Measurements from ENCODE around the gene TOX3. TPM values are rescaled to one million over a fixed set of nuclear protein-coding genes. Genes with fewer than 3 reads are reported as not detected.

TOX3 gene
- total RNA-seq, 2 donors from 2014 or later = 4.8 to 8.5 TPM

DNA sequence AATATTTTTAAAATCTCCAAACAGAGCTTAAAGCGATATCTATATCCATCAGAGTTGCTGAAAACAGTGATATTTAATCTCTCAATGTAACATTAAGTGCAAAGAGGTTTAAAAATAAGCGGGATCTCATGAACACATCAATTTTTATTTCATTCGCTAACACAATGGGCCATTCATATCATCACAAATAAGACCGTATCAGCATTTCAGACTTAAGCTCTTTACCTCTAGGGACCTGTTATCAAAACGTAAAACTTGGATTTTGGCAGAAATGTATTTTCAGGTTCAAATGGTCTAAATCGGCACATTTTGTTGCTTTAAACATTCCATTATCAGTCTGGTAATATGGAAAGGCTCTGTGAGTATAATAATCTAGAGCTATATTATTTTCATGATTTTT is 77.9 kb downstream of the TOX3 start:
- Mint-ChIP-seq H3K4me1 (peaks cover 15% of the 10 kb centered on the region), H3K9me3 (no peaks in the 10 kb centered on the region), H3K27ac (no peak overlapping the region), H3K36me3 (ENCODE audit: low read depth) (peaks cover 2% of the 10 kb centered on the region), H3K27me3 (ENCODE audit: insufficient read depth) (no peaks in the 10 kb centered on the region), H3K4me3 (no peak overlapping the region)
- Histone ChIP-seq H3K4me1 (ENCODE audit: control insufficient read depth, insufficient read depth, low read length) (no peaks in the 10 kb centered on the region), H3K36me3 (ENCODE audit: control insufficient read depth, insufficient read depth, low read length) (no peaks in the 10 kb centered on the region), H3K27me3 (ENCODE audit: control insufficient read depth, insufficient read depth, low read length, poor library complexity, severe bottlenecking) (no peaks in the 10 kb centered on the region), H3K4me3 (ENCODE audit: low read length) (no peak overlapping the region), H3K27ac (ENCODE audit: low read depth, low read length) (no peak overlapping the region), H3K9me3 (ENCODE audit: control insufficient read depth, low read length) (no peaks in the 10 kb centered on the region), H3K9ac (ENCODE audit: extremely low read depth, low read length, poor library complexity, severe bottlenecking) (no peak overlapping the region)
- DNase-seq = no peak
- WGBS, 2 experiments (ENCODE audit: insufficient coverage in 1 of 2, insufficient read length in 1 of 2) = 92% methylated on average over 3 to 6 of the region's 6 CpGs
- TF ChIP-seq, protein P1, sequence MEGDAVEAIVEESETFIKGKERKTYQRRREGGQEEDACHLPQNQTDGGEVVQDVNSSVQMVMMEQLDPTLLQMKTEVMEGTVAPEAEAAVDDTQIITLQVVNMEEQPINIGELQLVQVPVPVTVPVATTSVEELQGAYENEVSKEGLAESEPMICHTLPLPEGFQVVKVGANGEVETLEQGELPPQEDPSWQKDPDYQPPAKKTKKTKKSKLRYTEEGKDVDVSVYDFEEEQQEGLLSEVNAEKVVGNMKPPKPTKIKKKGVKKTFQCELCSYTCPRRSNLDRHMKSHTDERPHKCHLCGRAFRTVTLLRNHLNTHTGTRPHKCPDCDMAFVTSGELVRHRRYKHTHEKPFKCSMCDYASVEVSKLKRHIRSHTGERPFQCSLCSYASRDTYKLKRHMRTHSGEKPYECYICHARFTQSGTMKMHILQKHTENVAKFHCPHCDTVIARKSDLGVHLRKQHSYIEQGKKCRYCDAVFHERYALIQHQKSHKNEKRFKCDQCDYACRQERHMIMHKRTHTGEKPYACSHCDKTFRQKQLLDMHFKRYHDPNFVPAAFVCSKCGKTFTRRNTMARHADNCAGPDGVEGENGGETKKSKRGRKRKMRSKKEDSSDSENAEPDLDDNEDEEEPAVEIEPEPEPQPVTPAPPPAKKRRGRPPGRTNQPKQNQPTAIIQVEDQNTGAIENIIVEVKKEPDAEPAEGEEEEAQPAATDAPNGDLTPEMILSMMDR (conservative IDR thresholded peaks at IDR 0.05) = no peak

DNA sequence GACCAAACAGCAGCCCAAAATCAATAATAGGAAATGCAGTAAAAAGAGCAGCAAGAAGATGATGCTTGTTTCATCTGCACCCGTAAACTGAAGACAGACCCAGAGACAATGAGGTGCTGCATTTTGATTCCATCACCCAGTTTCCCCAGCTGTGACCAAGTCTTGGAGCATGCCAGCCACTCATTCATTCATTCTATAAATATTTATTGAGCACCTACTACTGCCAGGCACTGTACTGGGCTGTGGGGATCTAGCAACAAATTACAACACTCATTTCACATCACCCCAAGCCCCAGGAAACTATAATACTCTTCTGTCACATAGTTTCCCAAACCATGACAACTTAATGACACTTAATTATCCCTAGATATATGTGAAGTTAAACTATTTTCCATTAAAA is 79.2 kb downstream of the TOX3 start:
- no peak overlapping the region for H3K27ac ChIP-seq (ENCODE audit: low read depth, low read length)
- no peaks in the 10 kb centered on the region for H3K9me3 Mint-ChIP-seq
- no peak overlapping the region for H3K27ac Mint-ChIP-seq
- H3K4me3 Mint-ChIP-seq = no peak overlapping the region
- H3K27me3 ChIP-seq (ENCODE audit: control insufficient read depth, insufficient read depth, low read length, poor library complexity, severe bottlenecking) = no peaks in the 10 kb centered on the region
- 92 to 100% methylated on average over 1 of the region's 1 CpG for WGBS, 2 experiments (ENCODE audit: insufficient coverage in 1 of 2, insufficient read length in 1 of 2)
- no peaks in the 10 kb centered on the region for H3K9me3 ChIP-seq (ENCODE audit: control insufficient read depth, low read length)
- H3K4me3 ChIP-seq (ENCODE audit: low read length) = no peak overlapping the region
- H3K27me3 Mint-ChIP-seq (ENCODE audit: insufficient read depth) = no peaks in the 10 kb centered on the region
- H3K4me1 Mint-ChIP-seq = peaks cover 15% of the 10 kb centered on the region
- peaks cover 10% of the 10 kb centered on the region for H3K36me3 Mint-ChIP-seq (ENCODE audit: low read depth)
- DNase-seq = no peak
- H3K9ac ChIP-seq (ENCODE audit: extremely low read depth, low read length, poor library complexity, severe bottlenecking) = no peak overlapping the region
- TF ChIP-seq, protein P1 (conservative IDR thresholded peaks at IDR 0.05) = no peak
- no peaks in the 10 kb centered on the region for H3K4me1 ChIP-seq (ENCODE audit: control insufficient read depth, insufficient read depth, low read length)
- H3K36me3 ChIP-seq (ENCODE audit: control insufficient read depth, insufficient read depth, low read length) = no peaks in the 10 kb centered on the region

DNA sequence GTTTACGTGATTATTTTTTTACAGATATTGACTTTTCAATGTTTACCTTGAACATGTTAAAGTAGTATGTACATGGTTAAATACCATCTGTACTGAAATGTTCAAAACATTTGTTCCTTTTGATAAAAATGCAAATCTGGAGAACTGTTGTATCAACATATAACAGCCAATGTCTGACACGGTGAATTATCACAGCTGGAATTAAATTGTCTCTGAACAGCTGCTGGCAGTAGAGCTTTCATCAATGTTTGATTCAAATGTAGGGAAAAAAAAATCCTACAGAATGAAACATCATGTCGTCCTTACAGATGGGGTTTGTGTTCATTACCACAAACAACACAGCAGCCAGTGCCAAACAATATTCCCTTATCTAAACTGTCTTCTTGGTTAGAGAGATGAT is 79.9 kb downstream of the TOX3 start:
- Histone ChIP-seq H3K27ac (ENCODE audit: low read depth, low read length) (no peak overlapping the region), H3K27me3 (ENCODE audit: control insufficient read depth, insufficient read depth, low read length, poor library complexity, severe bottlenecking) (no peaks in the 10 kb centered on the region), H3K9me3 (ENCODE audit: control insufficient read depth, low read length) (no peaks in the 10 kb centered on the region), H3K4me1 (ENCODE audit: control insufficient read depth, insufficient read depth, low read length) (no peaks in the 10 kb centered on the region), H3K4me3 (ENCODE audit: low read length) (no peak overlapping the region), H3K36me3 (ENCODE audit: control insufficient read depth, insufficient read depth, low read length) (no peaks in the 10 kb centered on the region), H3K9ac (ENCODE audit: extremely low read depth, low read length, poor library complexity, severe bottlenecking) (no peak overlapping the region)
- Mint-ChIP-seq H3K4me1 (peaks cover 16% of the 10 kb centered on the region), H3K27me3 (ENCODE audit: insufficient read depth) (no peaks in the 10 kb centered on the region), H3K4me3 (no peak overlapping the region), H3K9me3 (no peaks in the 10 kb centered on the region), H3K36me3 (ENCODE audit: low read depth) (peaks cover 10% of the 10 kb centered on the region), H3K27ac (no peak overlapping the region)
- TF ChIP-seq, protein P1 (conservative IDR thresholded peaks at IDR 0.05) = no peak
- 80 to 91% methylated on average over 1 to 3 of the region's 3 CpGs for WGBS, 2 experiments (ENCODE audit: insufficient coverage in 1 of 2, insufficient read length in 1 of 2)
- DNase-seq = no peak

Data from endodermal cell (in vitro differentiated cells).